ENCODE data around the gene MLH3.
"Not testable (repeated sequence)": the region's sequence is repeated elsewhere in the genome, so short reads cannot be mapped to it uniquely, and the experiment has no call there.

Gene MLH3

GRCh38 chr14:75032939-75033338 is 18.3 kb downstream of the MLH3 start:
- DNase-seq (ENCODE audit: low read depth in 1 of 2, low spot score in 1 of 2), result no peak

- DNase-seq (ENCODE audit: low read depth in 1 of 2, low spot score in 1 of 2), result no peak
These were observed 21.1 kb downstream of the MLH3 start for GRCh38 chr14:75030147-75030546.

- no peak for DNase-seq (ENCODE audit: low read depth in 1 of 2, low spot score in 1 of 2)
These were observed 25.4 kb downstream of the MLH3 start for GRCh38 chr14:75025876-75026275.

DNA sequence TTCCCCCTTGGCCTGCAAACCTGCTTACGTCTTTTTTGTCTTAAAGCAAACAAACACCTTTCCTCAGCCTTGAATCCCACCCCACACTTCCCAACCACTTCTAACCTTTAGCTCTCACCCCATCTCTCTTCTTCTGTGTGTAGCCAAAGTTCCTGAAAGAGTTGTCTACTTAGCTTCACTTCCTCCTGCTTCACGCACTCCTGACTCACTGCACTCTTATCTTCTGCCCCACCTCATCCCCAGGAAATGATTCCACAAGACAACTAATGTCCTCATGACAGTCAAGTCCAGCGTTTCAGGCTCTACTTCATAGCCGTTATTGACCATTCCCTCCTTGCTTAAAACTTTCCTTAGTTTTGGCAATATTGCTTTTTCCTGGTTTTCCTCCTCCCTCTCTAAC is 26.2 kb downstream of the MLH3 start:
- no peak for DNase-seq (ENCODE audit: low read depth in 1 of 2, low spot score in 1 of 2)

- no peak for DNase-seq (ENCODE audit: low read depth in 1 of 2, low spot score in 1 of 2)
These were observed 28.2 kb downstream of the MLH3 start for GRCh38 chr14:75023108-75023507.

- DNase-seq (ENCODE audit: low read depth in 1 of 2, low spot score in 1 of 2), result no peak
These were observed 28.6 kb downstream of the MLH3 start for GRCh38 chr14:75022655-75023054.

GRCh38 chr14:75018694-75019093 is 32.6 kb downstream of the MLH3 start:
- DNase-seq (ENCODE audit: low read depth in 1 of 2, low spot score in 1 of 2), result no peak

GRCh38 chr14:75016815-75017214 is 34.5 kb downstream of the MLH3 start:
- no peak for DNase-seq (ENCODE audit: low read depth in 1 of 2, low spot score in 1 of 2)

- no peak for DNase-seq (ENCODE audit: low read depth in 1 of 2, low spot score in 1 of 2)
These were observed 35.8 kb downstream of the MLH3 start for GRCh38 chr14:75015496-75015895.

DNA sequence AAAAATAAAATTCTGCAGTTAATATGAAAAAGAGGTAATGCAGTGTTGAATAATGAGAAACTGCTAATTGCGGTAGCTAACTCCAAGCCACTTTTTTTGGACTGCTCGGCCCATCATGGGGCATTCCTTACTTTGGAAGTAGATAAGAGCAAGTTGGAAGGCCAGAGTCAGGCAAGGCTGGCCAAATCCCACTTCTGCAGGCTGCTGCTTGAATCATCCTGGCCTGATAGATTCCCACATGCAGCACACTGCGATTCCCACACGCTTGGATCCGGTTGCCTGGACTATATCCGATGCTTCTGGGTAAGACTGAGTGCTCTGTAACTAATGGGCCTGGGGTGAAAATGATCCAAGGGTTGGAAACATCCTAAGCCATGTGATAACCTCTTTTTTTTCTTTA is 38.0 kb downstream of the MLH3 start:
- DNase-seq (ENCODE audit: low read depth in 1 of 2, low spot score in 1 of 2), result no peak

GRCh38 chr14:75011356-75011994 is 39.8 kb downstream of the MLH3 start:
- no peak for DNase-seq (ENCODE audit: low read depth in 1 of 2, low spot score in 1 of 2)

DNA sequence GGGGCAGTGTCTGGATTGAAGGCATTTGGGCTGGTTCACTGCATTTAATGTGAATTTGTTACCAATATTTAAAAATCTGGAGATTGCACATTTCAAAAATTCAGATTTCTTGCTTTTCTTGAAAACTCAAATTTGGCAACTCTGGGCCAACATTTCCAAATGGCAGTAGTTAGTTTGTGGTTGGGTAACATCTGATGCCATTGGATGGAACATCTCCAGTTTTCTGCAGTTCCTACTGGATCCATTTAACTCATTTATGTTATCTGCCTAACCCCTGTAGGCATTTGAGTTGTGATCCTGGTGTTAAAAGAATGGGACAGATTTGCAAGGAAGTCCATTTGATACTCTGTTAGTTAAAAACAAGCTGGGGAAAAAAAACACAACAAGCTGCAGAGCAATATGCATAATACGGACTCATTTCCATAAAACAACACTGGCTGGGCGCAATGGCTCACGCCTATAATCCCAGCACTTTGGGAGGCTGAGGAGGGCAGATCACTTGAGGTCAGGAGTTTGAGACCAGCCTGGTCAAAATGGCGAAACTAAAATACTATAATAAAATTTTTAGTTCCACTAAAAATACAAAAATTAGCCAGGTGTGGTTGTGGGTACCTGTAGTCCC is 40.7 kb downstream of the MLH3 start:
- no peak for DNase-seq (ENCODE audit: low read depth in 1 of 2, low spot score in 1 of 2)

DNA sequence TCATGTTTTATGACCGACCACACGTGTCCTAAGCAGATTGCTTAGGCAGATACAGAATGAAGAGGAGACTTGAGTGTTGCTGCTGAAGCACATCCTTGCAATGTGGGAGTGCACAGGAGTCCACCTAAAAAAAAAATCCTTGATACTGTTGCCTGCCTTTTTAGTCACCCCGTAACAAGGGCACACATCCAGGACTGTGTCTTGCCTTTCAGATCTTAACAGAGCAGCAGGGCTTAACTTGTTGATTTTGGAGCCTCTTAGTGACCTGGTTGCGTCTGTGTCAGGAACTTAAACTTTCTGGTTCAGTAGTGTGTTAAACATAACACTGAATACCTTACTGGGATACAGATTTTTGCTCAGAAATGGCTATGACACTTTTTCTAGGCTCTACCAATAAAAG is 42.1 kb downstream of the MLH3 start:
- DNase-seq (ENCODE audit: low read depth in 1 of 2, low spot score in 1 of 2), result no peak

DNA sequence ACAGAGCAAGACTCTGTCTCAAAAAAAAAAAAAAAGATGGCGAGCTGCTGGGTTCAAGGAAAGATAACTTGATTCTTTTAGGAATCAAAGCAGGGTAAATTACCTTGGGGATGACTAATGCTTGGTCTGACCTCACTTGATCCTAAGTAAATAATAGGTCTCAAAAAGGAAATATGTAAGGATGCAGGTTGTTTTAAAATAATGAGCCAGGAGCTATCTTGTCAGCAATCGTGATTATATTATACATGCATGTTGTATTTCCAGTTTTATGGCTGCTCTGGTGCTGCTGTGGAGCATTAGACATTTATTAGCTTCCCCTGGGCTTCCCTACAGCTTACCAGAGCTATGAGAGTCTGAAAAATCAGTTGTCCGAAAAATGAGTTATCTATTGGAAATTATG is 45.9 kb downstream of the MLH3 start:
- DNase-seq (ENCODE audit: low read depth in 1 of 2, low spot score in 1 of 2), result no peak

DNA sequence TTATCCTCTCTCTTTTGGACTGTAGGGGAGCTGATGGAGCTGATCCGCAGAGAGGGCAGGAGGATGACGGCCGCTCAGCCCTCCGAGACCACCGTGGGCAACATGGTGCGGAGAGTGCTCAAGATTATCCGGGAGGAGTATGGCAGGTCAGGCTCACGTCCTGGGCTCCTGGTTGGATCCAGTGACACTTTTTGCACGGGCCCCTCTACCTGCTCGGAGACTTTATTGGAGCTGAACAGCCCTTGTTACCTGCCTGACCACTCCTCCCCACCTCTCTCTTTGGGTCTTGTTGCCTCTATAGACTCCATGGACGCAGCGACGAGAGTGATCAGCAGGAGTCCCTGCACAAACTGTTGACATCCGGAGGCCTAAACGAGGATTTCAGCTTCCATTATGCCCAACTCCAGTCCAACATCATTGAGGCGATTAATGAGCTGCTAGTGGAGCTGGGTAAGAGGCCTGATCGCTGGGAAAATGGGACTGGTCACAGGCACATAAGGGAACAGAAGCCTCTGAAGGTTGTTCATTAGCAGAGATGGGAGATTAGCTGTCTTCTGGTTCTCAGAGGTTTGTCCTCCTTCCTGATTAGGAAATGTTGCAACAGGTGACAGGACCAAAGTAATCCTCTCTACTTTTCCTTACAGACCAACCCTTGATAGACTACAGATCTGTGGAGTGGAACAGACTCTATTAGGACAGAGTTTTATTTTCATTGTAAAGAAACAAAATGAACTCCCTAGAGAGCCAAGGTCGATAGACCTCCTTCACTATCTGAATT is 47.8 kb downstream of the MLH3 start:
- DNase-seq (ENCODE audit: low read depth in 1 of 2, low spot score in 1 of 2), result no peak

- peak; percentile 98 for DNase-seq (ENCODE audit: low read depth in 1 of 2, low spot score in 1 of 2)
These were observed 48.6 kb downstream of the MLH3 start, which contains the start of gene EIF2B2 for GRCh38 chr14:75002392-75003249. TSS of gene EIF2B2 (plus strand) at chr14:75002921. CDS start at chr14:75002991, 70 bp downstream.

DNA sequence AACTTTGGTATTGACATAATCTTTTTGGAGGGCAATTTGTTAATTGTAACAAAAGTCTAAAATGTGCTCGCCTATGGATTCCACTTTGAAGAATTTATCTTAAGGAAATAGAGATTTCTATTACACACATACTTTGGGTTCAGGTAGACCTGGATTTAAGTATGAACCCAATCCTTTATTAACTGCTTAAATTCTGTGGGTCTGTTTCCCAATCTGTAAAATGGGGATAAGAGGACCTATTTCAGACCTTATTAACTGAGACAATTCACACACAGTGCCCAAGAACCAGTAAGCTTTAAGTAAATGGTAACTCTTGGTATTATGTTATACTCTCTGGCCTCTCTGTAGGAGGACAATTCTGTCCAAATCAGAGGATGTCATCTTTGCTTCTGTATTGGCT is 49.4 kb downstream of the MLH3 start:
- no peak for DNase-seq (ENCODE audit: low read depth in 1 of 2, low spot score in 1 of 2)

- no peak for DNase-seq (ENCODE audit: low read depth in 1 of 2, low spot score in 1 of 2)
These were observed 50.0 kb downstream of the MLH3 start for GRCh38 chr14:75001261-75001660.

GRCh38 chr14:74995781-74996180 is 55.5 kb downstream of the MLH3 start:
- not testable (repeated sequence) for DNase-seq (ENCODE audit: low read depth in 1 of 2, low spot score in 1 of 2)

DNA sequence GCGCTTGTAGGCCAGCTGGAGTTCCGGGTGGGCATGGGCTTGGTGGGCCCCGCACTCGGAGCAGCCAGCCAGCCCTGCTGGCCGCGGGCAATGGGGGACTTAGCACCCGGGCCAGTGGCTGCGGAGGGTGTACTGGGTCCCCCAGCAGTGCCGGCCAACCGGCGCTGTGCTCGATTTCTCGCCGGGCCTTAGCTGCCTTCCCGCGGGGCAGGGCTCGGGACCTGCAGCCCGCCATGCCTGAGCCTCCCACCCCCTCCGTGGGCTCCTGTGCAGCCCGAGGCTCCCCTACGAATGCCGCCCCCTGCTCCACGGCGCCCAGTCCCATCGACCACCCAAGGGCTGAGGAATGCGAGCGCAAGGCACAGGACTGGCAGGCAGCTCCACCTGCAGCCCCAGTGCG is 57.1 kb downstream of the MLH3 start:
- not testable (repeated sequence) for DNase-seq (ENCODE audit: low read depth in 1 of 2, low spot score in 1 of 2)

- no peak for DNase-seq (ENCODE audit: low read depth in 1 of 2, low spot score in 1 of 2)
These were observed 62.3 kb downstream of the MLH3 start for GRCh38 chr14:74988993-74989392.
